SK-N-MC (cell line): Measurements from ENCODE around the gene CPLX1.
"Not testable (repeated sequence)": the region's sequence is repeated elsewhere in the genome, so short reads cannot be mapped to it uniquely, and the experiment has no call there.

Experiments used
- EZH2 ChIP-seq: fragments of 200-600 bp; sonication (generic); IDR thresholded peaks from one replicate; pipeline ENCODE4 v1.6.1; 2017; ENCODE audit warnings: antibody characterized with exemption
- FOXP2 ChIP-seq: optimal IDR thresholded peaks from 2 replicates; pipeline ENCODE3; 2011; ENCODE audit warnings: mild to moderate bottlenecking, moderate library complexity; ENCODE audit not compliant: insufficient read depth; ENCODE audit errors: extremely low read length, control extremely low read depth
- POLR2AphosphoS5 ChIP-seq: IDR thresholded peaks from 2 replicates; pipeline ENCODE4 v1.6.1; 2012; ENCODE audit warnings: mild to moderate bottlenecking, low read depth, low read length, borderline replicate concordance

GRCh38 chr4:753186-753585, 72.7 kb downstream of the CPLX1 start:
- TF ChIP-seq EZH2, POLR2AphosphoS5, FOXP2: not testable (repeated sequence)
